GM23338 (cell line): ENCODE results near the gene VSTM1.

Source experiments
- CREB1 ChIP-seq: fragments of 250-450 bp; sonication (Bioruptor Pico); IDR thresholded peaks from 2 replicates; pipeline ENCODE4 v1.5.0; 2020; ENCODE audit warnings: low read depth, mild to moderate bottlenecking, moderate library complexity
- EZH2 ChIP-seq: fragments of 200-600 bp; sonication (generic); IDR thresholded peaks from one replicate; pipeline ENCODE4 v1.8.0; 2017; ENCODE audit warnings: antibody characterized with exemption, mild to moderate bottlenecking, low read depth; ENCODE audit not compliant: unreplicated experiment
- EZH2phosphoT487 ChIP-seq: fragments of 200-600 bp; sonication (generic); IDR thresholded peaks from one replicate; pipeline ENCODE4 v1.8.1; 2018; ENCODE audit warnings: antibody characterized with exemption; ENCODE audit not compliant: unreplicated experiment
- JUNB ChIP-seq: IDR thresholded peaks from one replicate; pipeline ENCODE4 v1.6.1; 2016; ENCODE audit warnings: antibody characterized with exemption; ENCODE audit not compliant: unreplicated experiment
- NANOG ChIP-seq: IDR thresholded peaks from 2 replicates; pipeline ENCODE4 v1.6.1; 2016; ENCODE audit warnings: antibody characterized with exemption, borderline replicate concordance
- POLR2AphosphoS5 ChIP-seq: IDR thresholded peaks from 2 replicates; pipeline ENCODE4 v1.6.1; 2016; ENCODE audit warnings: antibody characterized with exemption, low read depth
- STAT1 ChIP-seq: IDR thresholded peaks from one replicate; pipeline ENCODE4 v1.6.1; 2016; ENCODE audit warnings: antibody characterized with exemption; ENCODE audit not compliant: unreplicated experiment
- ZNF114 ChIP-seq: fragments of 250-450 bp; sonication (Bioruptor Pico); IDR thresholded peaks from 2 replicates; pipeline ENCODE4 v1.5.0; 2020; ENCODE audit warnings: mild to moderate bottlenecking, moderate library complexity
- TF ChIP-seq, protein P1 (sequence below), 2 experiments: fragments of 200-600 bp in 1 of 2; sonication (generic) in 1 of 2; conservative IDR thresholded peaks; 2 replicates each; pipeline versions ENCODE4 v1.5.1 to v1.6.1; 2016 to 2017; ENCODE audit warnings: antibody characterized with exemption in 2 of 2, low read depth in 2 of 2, mild to moderate bottlenecking in 2 of 2, moderate library complexity in 1 of 2
- TF ChIP-seq, protein P2 (sequence below): IDR thresholded peaks from one replicate; pipeline ENCODE4 v1.6.1; 2018; ENCODE audit warnings: antibody characterized with exemption; ENCODE audit not compliant: unreplicated experiment

GRCh38 chr19:54099190-54099902 lies 35.6 kb upstream of the VSTM1 start:
- TF ChIP-seq, protein P1, sequence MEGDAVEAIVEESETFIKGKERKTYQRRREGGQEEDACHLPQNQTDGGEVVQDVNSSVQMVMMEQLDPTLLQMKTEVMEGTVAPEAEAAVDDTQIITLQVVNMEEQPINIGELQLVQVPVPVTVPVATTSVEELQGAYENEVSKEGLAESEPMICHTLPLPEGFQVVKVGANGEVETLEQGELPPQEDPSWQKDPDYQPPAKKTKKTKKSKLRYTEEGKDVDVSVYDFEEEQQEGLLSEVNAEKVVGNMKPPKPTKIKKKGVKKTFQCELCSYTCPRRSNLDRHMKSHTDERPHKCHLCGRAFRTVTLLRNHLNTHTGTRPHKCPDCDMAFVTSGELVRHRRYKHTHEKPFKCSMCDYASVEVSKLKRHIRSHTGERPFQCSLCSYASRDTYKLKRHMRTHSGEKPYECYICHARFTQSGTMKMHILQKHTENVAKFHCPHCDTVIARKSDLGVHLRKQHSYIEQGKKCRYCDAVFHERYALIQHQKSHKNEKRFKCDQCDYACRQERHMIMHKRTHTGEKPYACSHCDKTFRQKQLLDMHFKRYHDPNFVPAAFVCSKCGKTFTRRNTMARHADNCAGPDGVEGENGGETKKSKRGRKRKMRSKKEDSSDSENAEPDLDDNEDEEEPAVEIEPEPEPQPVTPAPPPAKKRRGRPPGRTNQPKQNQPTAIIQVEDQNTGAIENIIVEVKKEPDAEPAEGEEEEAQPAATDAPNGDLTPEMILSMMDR (conservative IDR thresholded peaks at IDR 0.05; ENCODE audit: low read depth in 2 of 2), result no peak
- TF ChIP-seq EZH2 (no peak), JUNB (no peak), EZH2phosphoT487 (no peak), STAT1 (no peak), POLR2AphosphoS5 (no peak), NANOG (no peak), CREB1 (no peak), ZNF114 (CRISPR knock-in tag) (no peak)
- TF ChIP-seq, protein P2, sequence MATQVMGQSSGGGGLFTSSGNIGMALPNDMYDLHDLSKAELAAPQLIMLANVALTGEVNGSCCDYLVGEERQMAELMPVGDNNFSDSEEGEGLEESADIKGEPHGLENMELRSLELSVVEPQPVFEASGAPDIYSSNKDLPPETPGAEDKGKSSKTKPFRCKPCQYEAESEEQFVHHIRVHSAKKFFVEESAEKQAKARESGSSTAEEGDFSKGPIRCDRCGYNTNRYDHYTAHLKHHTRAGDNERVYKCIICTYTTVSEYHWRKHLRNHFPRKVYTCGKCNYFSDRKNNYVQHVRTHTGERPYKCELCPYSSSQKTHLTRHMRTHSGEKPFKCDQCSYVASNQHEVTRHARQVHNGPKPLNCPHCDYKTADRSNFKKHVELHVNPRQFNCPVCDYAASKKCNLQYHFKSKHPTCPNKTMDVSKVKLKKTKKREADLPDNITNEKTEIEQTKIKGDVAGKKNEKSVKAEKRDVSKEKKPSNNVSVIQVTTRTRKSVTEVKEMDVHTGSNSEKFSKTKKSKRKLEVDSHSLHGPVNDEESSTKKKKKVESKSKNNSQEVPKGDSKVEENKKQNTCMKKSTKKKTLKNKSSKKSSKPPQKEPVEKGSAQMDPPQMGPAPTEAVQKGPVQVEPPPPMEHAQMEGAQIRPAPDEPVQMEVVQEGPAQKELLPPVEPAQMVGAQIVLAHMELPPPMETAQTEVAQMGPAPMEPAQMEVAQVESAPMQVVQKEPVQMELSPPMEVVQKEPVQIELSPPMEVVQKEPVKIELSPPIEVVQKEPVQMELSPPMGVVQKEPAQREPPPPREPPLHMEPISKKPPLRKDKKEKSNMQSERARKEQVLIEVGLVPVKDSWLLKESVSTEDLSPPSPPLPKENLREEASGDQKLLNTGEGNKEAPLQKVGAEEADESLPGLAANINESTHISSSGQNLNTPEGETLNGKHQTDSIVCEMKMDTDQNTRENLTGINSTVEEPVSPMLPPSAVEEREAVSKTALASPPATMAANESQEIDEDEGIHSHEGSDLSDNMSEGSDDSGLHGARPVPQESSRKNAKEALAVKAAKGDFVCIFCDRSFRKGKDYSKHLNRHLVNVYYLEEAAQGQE, result no peak
